Ectodermal cell (in vitro differentiated cells): ENCODE results near the gene IPO8.

Experiments used
- H3K27ac ChIP-seq: 2 replicates; pipeline ENCODE4 v1.7.0; 2013; ENCODE audit warnings: mild to moderate bottlenecking, low read depth, low read length; ENCODE audit not compliant: insufficient read depth, poor library complexity, severe bottlenecking
- H3K27me3 ChIP-seq: 2 replicates; pipeline ENCODE4 v1.7.0; 2013; ENCODE audit warnings: mild to moderate bottlenecking, low read length; ENCODE audit not compliant: insufficient read depth, control insufficient read depth, poor library complexity, severe bottlenecking
- H3K36me3 ChIP-seq: one replicate; pipeline ENCODE4 v1.7.0; 2013; ENCODE audit warnings: low read length; ENCODE audit not compliant: control insufficient read depth, insufficient read depth
- H3K4me1 ChIP-seq: one replicate; pipeline ENCODE4 v1.7.0; 2013; ENCODE audit warnings: low read length; ENCODE audit not compliant: control insufficient read depth, insufficient read depth
- H3K4me3 ChIP-seq: 2 replicates; pipeline ENCODE4 v1.7.0; 2013; ENCODE audit warnings: low read depth, low read length, control low read depth; ENCODE audit not compliant: insufficient read depth
- H3K9me3 ChIP-seq: 2 replicates; pipeline ENCODE4 v1.7.0; 2013; ENCODE audit warnings: mild to moderate bottlenecking, low read length, moderate library complexity; ENCODE audit not compliant: control insufficient read depth
- WGBS, 2 experiments: methylation state at CpG; one replicate each; pipeline ENCODE4 v1.1.7; 2013; ENCODE audit warnings: missing lambda C conversion rate in 2 of 2; 5-methylcytosine and 5-hydroxymethylcytosine counted together

Gene IPO8

DNA sequence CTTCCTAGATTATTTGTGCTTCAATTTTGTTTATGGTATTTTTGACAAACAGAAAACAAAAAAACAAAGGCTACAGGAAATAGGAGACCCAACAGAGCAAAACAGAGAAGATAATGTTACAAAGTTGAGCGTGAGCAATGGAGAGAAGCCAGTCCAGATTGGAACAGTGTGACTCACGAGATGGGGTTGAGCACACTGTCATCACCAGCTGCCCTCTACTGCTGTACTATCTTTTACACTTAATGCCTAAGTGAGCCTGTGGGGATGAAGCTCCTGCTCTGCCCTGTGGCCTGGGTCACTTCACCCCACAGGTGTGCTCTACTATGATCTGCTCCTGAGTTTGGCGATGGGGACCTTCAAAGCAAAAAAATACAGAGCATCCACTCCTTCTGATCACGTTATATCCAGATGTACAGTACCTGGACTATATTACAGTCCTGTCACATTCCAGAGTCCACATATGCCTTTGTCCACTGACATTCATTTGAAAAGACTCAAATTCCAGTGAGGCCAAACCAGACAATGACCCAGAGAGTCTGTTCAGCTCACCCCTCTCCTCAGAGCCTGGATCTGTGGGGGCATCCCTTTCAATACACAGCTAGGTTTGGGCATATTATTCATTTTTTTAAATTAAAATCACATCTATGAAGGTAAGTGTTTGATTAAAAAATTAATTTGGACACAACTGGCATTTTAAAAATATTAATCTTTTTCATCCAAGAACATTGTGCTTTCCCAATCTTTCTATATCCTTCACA, 4.4 kb downstream of the IPO8 start:
- 90 to 92% methylated on average over 4 of the region's 4 CpGs for WGBS, 2 experiments
- Histone ChIP-seq H3K9me3 (no peaks in the 10 kb centered on the region), H3K27me3 (no peaks in the 10 kb centered on the region), H3K4me3 (no peak overlapping the region), H3K27ac (no peak overlapping the region), H3K4me1 (peaks cover 9% of the 10 kb centered on the region), H3K36me3 (no peaks in the 10 kb centered on the region)

DNA sequence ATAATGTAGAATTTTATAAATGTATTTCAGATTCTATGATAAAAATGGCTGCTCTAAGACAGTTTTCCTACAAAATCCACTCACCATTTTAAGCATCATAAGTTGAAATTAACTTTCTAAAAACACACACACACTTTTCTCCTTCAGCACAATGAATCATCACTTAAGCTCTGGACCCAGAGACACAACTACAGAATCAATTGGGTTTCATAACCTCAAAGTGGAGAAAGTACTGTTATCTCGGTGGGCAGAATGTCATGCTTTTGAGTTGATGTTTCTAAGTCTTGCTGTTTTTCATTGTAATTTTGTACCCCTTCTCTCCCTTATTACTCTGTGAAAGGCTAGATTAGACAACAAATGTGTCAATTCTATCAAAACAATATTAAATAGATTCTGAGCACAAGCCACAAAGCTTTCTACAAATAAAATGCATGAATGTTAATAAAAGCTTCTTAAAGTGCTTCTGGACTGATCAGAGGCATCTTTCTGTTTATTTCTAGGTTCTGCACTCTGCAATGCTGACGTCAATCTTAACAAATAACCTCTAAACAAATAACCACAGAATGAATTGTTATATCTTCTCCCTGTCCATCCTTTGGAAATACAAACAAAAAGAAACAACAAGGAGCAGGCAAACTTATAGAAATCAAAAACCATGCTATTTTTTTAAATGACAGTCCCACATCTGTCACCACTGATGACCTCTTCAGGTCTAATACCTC, 8.2 kb downstream of the IPO8 start:
- Histone ChIP-seq H3K27ac (no peak overlapping the region), H3K9me3 (no peaks in the 10 kb centered on the region), H3K27me3 (no peaks in the 10 kb centered on the region), H3K36me3 (no peaks in the 10 kb centered on the region), H3K4me1 (no peaks in the 10 kb centered on the region), H3K4me3 (no peak overlapping the region)
- 77 to 96% methylated on average over 1 to 2 of the region's 2 CpGs for WGBS, 2 experiments

DNA sequence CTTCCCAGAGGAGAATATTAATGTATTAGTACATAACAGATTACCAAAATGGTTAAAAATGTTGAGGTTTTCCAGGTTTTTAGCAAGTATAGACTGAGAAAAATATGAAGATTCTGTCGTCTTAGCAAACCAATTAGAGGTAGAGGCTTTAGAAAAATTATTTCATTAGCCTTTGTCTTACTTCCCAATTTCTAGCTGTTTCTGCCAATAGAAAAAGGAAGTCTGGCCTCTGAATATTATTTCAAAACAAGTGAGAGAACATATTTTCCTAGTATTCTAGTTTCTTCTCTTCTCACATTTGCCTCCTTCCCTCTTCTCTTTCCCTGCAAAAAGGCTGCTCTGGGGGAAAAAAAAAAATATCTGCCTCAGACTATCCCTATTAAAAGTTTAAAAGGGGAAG, 16.4 kb downstream of the IPO8 start:
- H3K4me3 ChIP-seq = no peak overlapping the region
- H3K27ac ChIP-seq = no peak overlapping the region
- H3K9me3 ChIP-seq = no peaks in the 10 kb centered on the region
- H3K36me3 ChIP-seq = no peaks in the 10 kb centered on the region
- no peaks in the 10 kb centered on the region for H3K4me1 ChIP-seq
- WGBS, 2 experiments = 100% methylated on average over 1 of the region's 1 CpG
- no peaks in the 10 kb centered on the region for H3K27me3 ChIP-seq

DNA sequence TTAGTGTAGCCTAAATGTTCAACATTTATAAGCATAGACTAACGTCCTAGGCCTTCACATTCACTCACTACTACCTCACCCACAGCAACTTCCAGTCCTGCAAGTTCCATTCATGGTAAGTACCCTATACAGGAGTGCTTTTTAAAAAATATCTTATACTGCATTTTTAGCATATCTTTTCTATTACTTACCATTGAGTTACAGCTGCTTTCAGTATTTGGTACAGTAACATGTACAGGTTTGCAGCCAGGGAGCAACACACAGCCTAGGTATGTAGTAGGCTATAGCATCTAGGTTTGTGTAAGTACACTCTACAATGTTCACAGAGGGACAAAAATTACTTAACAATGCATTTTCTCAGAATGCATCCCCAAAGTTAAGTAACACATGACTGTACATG, 17.4 kb downstream of the IPO8 start:
- no peaks in the 10 kb centered on the region for H3K36me3 ChIP-seq
- H3K27me3 ChIP-seq = no peaks in the 10 kb centered on the region
- H3K4me1 ChIP-seq = no peaks in the 10 kb centered on the region
- H3K4me3 ChIP-seq = no peak overlapping the region
- H3K27ac ChIP-seq = no peak overlapping the region
- 90% methylated on average over 1 of the region's 1 CpG; no CpG with 5 or more reads in 1 of the 2 experiments for WGBS, 2 experiments
- H3K9me3 ChIP-seq = no peaks in the 10 kb centered on the region

DNA sequence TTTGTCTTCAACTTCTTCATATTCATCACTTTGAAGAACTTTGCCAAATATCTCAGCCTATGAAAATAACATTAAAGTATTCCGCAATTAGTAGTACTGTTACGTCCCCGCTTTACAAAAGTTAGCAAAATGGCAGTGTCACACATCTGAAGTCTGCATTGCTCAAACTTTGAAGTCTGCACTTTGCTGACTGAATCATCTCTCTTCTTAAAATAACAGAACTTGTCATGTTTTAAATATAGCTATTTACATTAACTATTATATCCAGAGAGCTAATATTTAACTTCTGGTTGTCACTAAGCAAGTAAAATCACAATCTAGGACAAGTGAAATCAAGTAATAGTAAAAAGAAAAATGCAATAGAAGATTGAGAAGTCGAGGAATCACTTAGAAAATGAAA, 34.5 kb downstream of the IPO8 start:
- no peaks in the 10 kb centered on the region for H3K9me3 ChIP-seq
- no peaks in the 10 kb centered on the region for H3K4me1 ChIP-seq
- H3K4me3 ChIP-seq = no peak overlapping the region
- no peak overlapping the region for H3K27ac ChIP-seq
- no peaks in the 10 kb centered on the region for H3K36me3 ChIP-seq
- H3K27me3 ChIP-seq = no peaks in the 10 kb centered on the region
- WGBS, 2 experiments = 95 to 98% methylated on average over 3 of the region's 4 CpGs

DNA sequence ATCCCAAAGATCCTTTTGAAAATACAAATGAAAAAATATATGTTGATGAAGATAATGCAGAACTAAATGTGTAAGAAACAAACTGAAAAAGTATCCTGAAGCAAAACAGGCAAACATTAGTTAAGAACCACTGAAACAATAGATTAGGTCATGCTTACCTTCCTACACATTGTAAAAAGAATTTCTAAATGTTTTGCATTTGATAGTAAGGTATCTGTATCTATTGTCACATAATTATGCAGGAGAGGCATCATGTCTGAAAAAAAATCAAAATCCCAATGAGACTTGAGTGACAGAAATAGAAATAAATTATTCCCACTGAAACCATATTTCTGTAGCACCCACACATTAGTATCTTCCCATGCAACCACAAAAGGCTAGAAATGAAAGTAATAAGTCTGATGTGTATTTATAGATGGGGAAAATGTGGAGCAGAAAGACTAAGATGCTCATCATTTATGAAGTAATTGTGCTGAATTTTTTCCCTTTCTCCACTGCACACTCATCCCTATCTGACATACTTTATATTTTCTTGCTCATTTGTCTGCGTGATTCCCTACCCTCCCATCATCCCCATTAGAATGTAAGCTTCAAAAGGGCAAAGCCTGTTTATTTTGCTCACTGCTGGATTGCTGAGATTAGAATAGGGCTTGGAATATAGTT, 43.5 kb downstream of the IPO8 start:
- Histone ChIP-seq H3K4me3 (no peak overlapping the region), H3K9me3 (no peaks in the 10 kb centered on the region), H3K27me3 (no peaks in the 10 kb centered on the region), H3K4me1 (no peaks in the 10 kb centered on the region), H3K36me3 (peaks cover 4% of the 10 kb centered on the region), H3K27ac (no peak overlapping the region)
- WGBS, 2 experiments = 92 to 100% methylated on average over 1 of the region's 1 CpG

DNA sequence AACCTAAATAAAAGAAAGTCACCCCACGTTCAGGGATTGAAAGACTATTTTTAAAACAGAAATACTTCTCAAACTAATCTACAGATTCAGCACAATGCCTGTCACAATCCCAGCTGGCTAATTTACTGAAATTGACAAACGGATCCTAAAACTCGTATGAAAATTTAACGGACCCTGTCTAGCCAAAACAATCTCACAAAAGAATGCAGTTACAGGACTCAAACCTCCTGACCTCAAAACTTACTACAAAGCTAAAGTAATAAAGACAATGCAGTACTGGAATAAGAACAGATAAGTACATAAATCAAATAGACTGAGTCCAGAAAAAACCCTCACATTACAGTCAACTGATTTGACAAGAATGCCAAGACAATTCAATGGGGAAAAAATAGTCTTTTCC, 48.8 kb downstream of the IPO8 start:
- Histone ChIP-seq H3K27ac (no peak overlapping the region), H3K36me3 (peaks cover 4% of the 10 kb centered on the region), H3K27me3 (no peaks in the 10 kb centered on the region), H3K4me3 (no peak overlapping the region), H3K4me1 (no peaks in the 10 kb centered on the region), H3K9me3 (no peaks in the 10 kb centered on the region)
- WGBS, 2 experiments = 89 to 92% methylated on average over 4 of the region's 4 CpGs

DNA sequence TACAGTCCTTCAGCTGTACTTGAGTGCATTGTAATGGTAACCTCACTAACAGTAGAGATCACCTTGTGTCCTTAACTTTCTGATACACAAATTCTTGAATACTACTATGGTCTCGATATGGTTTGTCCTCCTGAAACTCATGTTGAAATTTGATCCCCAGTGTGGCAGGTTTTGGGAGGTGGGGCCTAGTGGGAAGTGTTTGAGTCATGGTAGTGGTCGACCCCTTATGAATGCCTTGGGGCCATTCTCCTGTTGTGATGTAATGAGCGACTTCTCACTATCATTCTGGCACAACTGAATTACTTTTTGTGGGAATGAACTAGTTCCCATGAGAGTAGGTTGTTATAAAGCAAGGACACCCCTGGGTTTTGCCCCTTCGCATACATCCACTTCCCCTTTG, 52.3 kb downstream of the IPO8 start:
- WGBS, 2 experiments = 81 to 95% methylated on average over 4 of the region's 4 CpGs
- H3K36me3 ChIP-seq = no peaks in the 10 kb centered on the region
- no peak overlapping the region for H3K27ac ChIP-seq
- no peaks in the 10 kb centered on the region for H3K9me3 ChIP-seq
- H3K4me1 ChIP-seq = no peaks in the 10 kb centered on the region
- no peaks in the 10 kb centered on the region for H3K27me3 ChIP-seq
- H3K4me3 ChIP-seq = no peak overlapping the region

DNA sequence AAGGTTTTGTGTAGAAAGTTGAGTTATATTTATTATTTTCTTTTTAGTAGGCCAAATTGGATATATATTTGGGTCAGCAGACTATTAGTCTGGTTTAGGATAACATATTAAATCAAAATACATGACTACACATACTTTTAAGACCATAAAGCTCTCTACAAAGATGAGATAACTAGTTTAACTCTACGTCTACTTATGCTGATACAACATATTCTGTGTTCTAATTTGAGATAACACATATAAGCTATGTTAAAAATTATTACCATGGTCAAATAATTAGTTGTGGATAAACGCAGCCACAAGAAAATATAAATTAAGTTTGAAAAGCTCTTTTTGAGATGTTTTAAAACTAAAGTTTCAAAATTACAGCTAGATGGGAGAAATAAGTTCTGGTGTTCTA, 55.3 kb downstream of the IPO8 start:
- no peaks in the 10 kb centered on the region for H3K36me3 ChIP-seq
- H3K27me3 ChIP-seq = no peaks in the 10 kb centered on the region
- no peaks in the 10 kb centered on the region for H3K9me3 ChIP-seq
- H3K27ac ChIP-seq = no peak overlapping the region
- no peaks in the 10 kb centered on the region for H3K4me1 ChIP-seq
- no peak overlapping the region for H3K4me3 ChIP-seq
- 100% methylated on average over 1 to 2 of the region's 2 CpGs for WGBS, 2 experiments

DNA sequence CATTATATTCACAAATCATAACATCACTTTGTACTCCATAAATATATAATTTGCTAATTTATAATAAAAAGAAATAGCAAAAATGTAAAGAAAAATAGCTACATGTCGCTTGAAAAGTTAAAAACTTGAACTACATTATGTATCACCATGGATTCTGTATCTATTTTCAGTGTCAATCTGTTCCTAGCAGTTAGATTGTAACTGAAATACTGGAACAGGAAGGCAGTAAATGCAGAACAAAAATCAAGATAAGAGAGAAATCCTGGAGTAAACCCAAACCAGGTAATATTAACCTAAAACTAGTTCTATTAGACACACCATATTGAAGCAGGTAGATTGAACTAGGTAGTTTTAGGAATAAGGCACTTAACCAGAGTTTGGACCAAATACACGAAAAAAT, 60.3 kb downstream of the IPO8 start:
- no peaks in the 10 kb centered on the region for H3K9me3 ChIP-seq
- no peaks in the 10 kb centered on the region for H3K27me3 ChIP-seq
- peaks cover 6% of the 10 kb centered on the region for H3K36me3 ChIP-seq
- 78% methylated on average over 1 of the region's 2 CpGs; no CpG with 5 or more reads in 1 of the 2 experiments for WGBS, 2 experiments
- H3K27ac ChIP-seq = no peak overlapping the region
- H3K4me3 ChIP-seq = no peak overlapping the region
- H3K4me1 ChIP-seq = no peaks in the 10 kb centered on the region
